Activated CD8-positive, alpha-beta memory T cell treated with anti-CD3 and anti-CD28 coated beads, Interleukin-2, amount 50 U/mL, for 24 hours (primary cell): ENCODE data around the gene IRF8.

Experiments
- DNase-seq: peaks from one replicate; pipeline ENCODE4 v3.0.0-alpha.2; 2020; ENCODE audit errors: extremely low read depth

The IRF8 gene

DNA sequence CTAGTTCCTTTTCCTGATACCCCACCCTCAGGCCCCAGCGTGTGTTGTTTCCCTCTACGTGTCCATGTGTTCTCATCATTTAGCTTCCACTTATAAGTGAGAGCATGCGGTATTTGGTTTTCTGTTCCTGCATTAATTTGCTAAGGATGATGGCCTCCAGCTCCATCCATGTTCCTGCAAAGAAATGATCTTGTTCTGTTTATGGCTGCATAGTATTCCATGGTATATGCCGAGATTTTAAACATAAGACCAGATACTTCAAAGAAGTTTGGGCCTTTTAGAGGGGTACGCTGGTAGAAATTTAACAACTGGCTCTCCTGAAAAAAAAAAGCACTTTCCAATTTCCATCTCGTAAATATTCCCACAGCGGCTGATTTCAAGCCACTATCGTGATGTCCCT lies 59.8 kb downstream of the IRF8 start:
- no peak for DNase-seq

DNA sequence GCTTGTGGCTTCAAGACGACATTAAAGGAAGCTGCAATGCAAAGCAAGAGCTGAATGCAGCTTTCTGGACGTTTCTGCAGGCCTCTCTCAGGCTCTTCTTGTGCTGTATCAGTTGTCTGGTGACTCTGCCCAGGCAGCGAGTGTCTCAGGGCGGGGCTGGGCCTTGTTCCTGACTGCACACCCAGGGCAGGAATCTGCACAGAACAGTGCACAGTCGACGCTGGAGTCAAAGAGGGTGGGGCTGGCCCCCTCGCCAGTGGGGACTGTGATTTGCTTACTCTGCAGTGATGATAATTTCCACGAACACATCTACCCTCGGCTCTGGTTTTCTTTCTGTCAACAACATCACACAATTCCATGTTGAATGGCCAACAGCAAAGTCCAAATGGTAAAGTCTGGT lies 60.7 kb downstream of the IRF8 start:
- no peak for DNase-seq

GRCh38 chr16:85960486-85961046 lies 61.6 kb downstream of the IRF8 start:
- no peak for DNase-seq

- DNase-seq = no peak
Measured at GRCh38 chr16:85961988-85962915, 63.3 kb downstream of the IRF8 start.

GRCh38 chr16:85963753-85964285 lies 64.9 kb downstream of the IRF8 start:
- no peak for DNase-seq

GRCh38 chr16:85965125-85965524 lies 66.2 kb downstream of the IRF8 start:
- no peak for DNase-seq

DNA sequence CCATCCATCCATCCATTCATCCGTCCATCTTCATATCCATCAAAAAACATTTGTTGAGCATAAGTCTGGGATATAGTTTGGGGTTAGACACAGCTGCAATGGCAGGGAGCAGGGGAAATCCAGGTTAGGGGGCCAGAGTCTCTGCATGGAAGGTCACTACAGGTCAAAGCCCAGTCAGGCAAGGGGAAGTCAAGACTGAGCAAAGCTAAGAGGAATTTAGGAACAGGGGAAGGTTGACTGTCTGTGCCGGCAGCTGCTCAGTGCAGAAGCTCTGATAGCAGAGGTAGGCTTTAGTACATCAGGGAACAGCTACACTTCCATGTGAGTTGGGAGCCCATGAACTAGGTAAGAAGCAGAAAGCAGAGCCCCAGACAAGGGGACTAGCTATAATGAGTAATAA lies 68.1 kb downstream of the IRF8 start:
- no peak for DNase-seq

GRCh38 chr16:85968041-85968920 lies 69.3 kb downstream of the IRF8 start:
- no peak for DNase-seq

DNA sequence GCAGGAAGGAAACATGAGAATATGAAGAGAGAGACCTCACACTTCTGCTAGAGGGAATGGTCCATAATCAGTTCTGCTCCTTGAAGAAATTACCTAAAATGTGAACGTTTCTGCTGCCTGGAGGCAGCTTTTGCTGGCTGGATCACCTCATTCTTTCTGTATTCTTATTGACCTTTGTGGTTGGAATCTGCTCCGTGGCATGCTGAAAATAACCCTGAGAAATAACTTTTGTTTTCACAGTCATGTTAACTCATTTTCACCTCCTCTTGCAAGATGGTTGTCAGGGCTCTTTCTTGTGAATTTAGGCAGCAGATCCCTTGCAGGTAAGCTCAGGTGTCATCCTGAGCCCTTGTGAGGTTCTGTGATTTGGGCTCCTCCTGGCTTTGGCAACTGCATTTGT lies 70.2 kb downstream of the IRF8 start:
- DNase-seq = no peak

- no peak for DNase-seq
Measured at GRCh38 chr16:85969591-85969990, 70.6 kb downstream of the IRF8 start.

DNA sequence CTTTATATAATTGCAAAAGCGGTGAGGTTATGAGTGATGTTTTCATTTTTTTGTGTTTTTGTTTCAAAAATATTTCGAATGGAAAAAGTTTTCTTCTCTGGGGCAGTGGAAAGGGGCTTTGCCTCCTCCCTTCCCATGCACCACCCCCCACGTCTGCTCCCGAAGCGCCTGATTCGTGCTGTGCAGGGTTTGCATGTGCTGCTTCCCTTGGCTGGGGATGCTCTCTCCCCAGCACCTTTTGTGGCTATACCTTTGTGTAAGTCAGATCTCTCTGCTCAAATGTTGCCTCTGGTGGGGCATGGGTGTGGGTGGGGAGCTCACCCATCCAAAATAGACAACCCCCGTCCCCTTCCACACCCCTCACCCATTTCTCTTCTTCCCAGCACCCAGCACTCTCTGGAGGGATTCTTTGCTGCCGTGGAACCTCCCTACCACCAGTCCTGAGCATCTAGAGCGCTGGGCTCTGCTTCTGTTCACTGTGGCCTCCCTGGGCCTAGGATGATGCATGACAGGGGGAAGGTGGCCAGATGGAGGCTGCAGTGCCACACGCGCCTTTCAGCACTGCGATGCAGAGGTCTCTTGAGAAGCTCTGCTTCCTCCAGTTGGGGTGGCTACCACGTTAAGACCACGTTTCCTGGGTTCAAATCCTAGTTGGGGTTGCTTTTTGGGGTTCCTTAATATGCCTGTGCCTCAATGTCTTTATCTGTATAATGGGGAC lies 71.2 kb downstream of the IRF8 start:
- no peak for DNase-seq

GRCh38 chr16:85970738-85971137 lies 71.8 kb downstream of the IRF8 start:
- DNase-seq = no peak
